Measurements from ENCODE around the gene STXBP5L.
"Not testable (repeated sequence)": the region's sequence is repeated elsewhere in the genome, so short reads cannot be mapped to it uniquely, and the experiment has no call there.

The STXBP5L gene

GRCh38 chr3:121126707-121127035 lies 218.7 kb downstream of the STXBP5L start:
- H3K4me1 ChIP-seq (ENCODE audit: control insufficient read depth, insufficient read depth, low read length) = no peaks in the 10 kb centered on the region
- no peaks in the 10 kb centered on the region for H3K36me3 ChIP-seq (ENCODE audit: control insufficient read depth in 2 of 2, insufficient read depth in 2 of 2, low read length in 2 of 2)
- no peak overlapping the region for H3K27ac ChIP-seq (ENCODE audit: low read length)
- no peak overlapping the region for H3K4me3 ChIP-seq (ENCODE audit: low read length in 2 of 2)
- H3K9ac ChIP-seq (ENCODE audit: low read length in 2 of 2) = no peak overlapping the region
- H3K27me3 ChIP-seq (ENCODE audit: control insufficient read depth in 1 of 2, insufficient read depth in 2 of 2, low read length in 2 of 2) = no peaks in the 10 kb centered on the region
- no peaks in the 10 kb centered on the region for H3K9me3 ChIP-seq (ENCODE audit: control insufficient read depth in 2 of 2, low read length in 2 of 2)

- Histone ChIP-seq H3K9ac (ENCODE audit: low read length in 2 of 2) (no peak overlapping the region), H3K4me1 (ENCODE audit: control insufficient read depth, insufficient read depth, low read length) (no peaks in the 10 kb centered on the region), H3K27me3 (ENCODE audit: control insufficient read depth in 1 of 2, insufficient read depth in 2 of 2, low read length in 2 of 2) (no peaks in the 10 kb centered on the region), H3K36me3 (ENCODE audit: control insufficient read depth in 2 of 2, insufficient read depth in 2 of 2, low read length in 2 of 2) (no peaks in the 10 kb centered on the region), H3K4me3 (ENCODE audit: low read length in 2 of 2) (no peak overlapping the region), H3K27ac (ENCODE audit: low read length) (no peak overlapping the region), H3K9me3 (ENCODE audit: control insufficient read depth in 2 of 2, low read length in 2 of 2) (no peaks in the 10 kb centered on the region)
These were observed 244.6 kb downstream of the STXBP5L start for GRCh38 chr3:121152573-121152972.

- Histone ChIP-seq H3K4me1 (ENCODE audit: control insufficient read depth, insufficient read depth, low read length) (no peaks in the 10 kb centered on the region), H3K27me3 (ENCODE audit: control insufficient read depth in 1 of 2, insufficient read depth in 2 of 2, low read length in 2 of 2) (no peaks in the 10 kb centered on the region), H3K4me3 (ENCODE audit: low read length in 2 of 2) (no peak overlapping the region), H3K27ac (ENCODE audit: low read length) (no peak overlapping the region), H3K9ac (ENCODE audit: low read length in 2 of 2) (no peak overlapping the region), H3K36me3 (ENCODE audit: control insufficient read depth in 2 of 2, insufficient read depth in 2 of 2, low read length in 2 of 2) (no peaks in the 10 kb centered on the region), H3K9me3 (ENCODE audit: control insufficient read depth in 2 of 2, low read length in 2 of 2) (no peaks in the 10 kb centered on the region)
These were observed 245.8 kb downstream of the STXBP5L start for GRCh38 chr3:121153851-121154250.

GRCh38 chr3:121155028-121155427 lies 247.0 kb downstream of the STXBP5L start:
- Histone ChIP-seq H3K9ac (ENCODE audit: low read length in 2 of 2) (no peak overlapping the region), H3K27ac (ENCODE audit: low read length) (no peak overlapping the region), H3K36me3 (ENCODE audit: control insufficient read depth in 2 of 2, insufficient read depth in 2 of 2, low read length in 2 of 2) (no peaks in the 10 kb centered on the region), H3K27me3 (ENCODE audit: control insufficient read depth in 1 of 2, insufficient read depth in 2 of 2, low read length in 2 of 2) (no peaks in the 10 kb centered on the region), H3K4me3 (ENCODE audit: low read length in 2 of 2) (no peak overlapping the region), H3K9me3 (ENCODE audit: control insufficient read depth in 2 of 2, low read length in 2 of 2) (no peaks in the 10 kb centered on the region), H3K4me1 (ENCODE audit: control insufficient read depth, insufficient read depth, low read length) (no peaks in the 10 kb centered on the region)

GRCh38 chr3:121165397-121165837 lies 257.4 kb downstream of the STXBP5L start:
- H3K27ac ChIP-seq (ENCODE audit: low read length) = no peak overlapping the region
- no peaks in the 10 kb centered on the region for H3K27me3 ChIP-seq (ENCODE audit: control insufficient read depth in 1 of 2, insufficient read depth in 2 of 2, low read length in 2 of 2)
- H3K4me3 ChIP-seq (ENCODE audit: low read length in 2 of 2) = no peak overlapping the region
- H3K9ac ChIP-seq (ENCODE audit: low read length in 2 of 2) = no peak overlapping the region
- H3K36me3 ChIP-seq (ENCODE audit: control insufficient read depth in 2 of 2, insufficient read depth in 2 of 2, low read length in 2 of 2) = no peaks in the 10 kb centered on the region
- no peaks in the 10 kb centered on the region for H3K4me1 ChIP-seq (ENCODE audit: control insufficient read depth, insufficient read depth, low read length)
- no peaks in the 10 kb centered on the region for H3K9me3 ChIP-seq (ENCODE audit: control insufficient read depth in 2 of 2, low read length in 2 of 2)

GRCh38 chr3:121167374-121168139 lies 259.6 kb downstream of the STXBP5L start:
- no peaks in the 10 kb centered on the region for H3K4me1 ChIP-seq (ENCODE audit: control insufficient read depth, insufficient read depth, low read length)
- H3K27ac ChIP-seq (ENCODE audit: low read length) = no peak overlapping the region
- H3K27me3 ChIP-seq (ENCODE audit: control insufficient read depth in 1 of 2, insufficient read depth in 2 of 2, low read length in 2 of 2) = no peaks in the 10 kb centered on the region
- no peak overlapping the region for H3K4me3 ChIP-seq (ENCODE audit: low read length in 2 of 2)
- no peak overlapping the region for H3K9ac ChIP-seq (ENCODE audit: low read length in 2 of 2)
- no peaks in the 10 kb centered on the region for H3K36me3 ChIP-seq (ENCODE audit: control insufficient read depth in 2 of 2, insufficient read depth in 2 of 2, low read length in 2 of 2)
- no peaks in the 10 kb centered on the region for H3K9me3 ChIP-seq (ENCODE audit: control insufficient read depth in 2 of 2, low read length in 2 of 2)

- Histone ChIP-seq H3K4me1 (ENCODE audit: control insufficient read depth, insufficient read depth, low read length) (no peaks in the 10 kb centered on the region), H3K27me3 (ENCODE audit: control insufficient read depth in 1 of 2, insufficient read depth in 2 of 2, low read length in 2 of 2) (no peaks in the 10 kb centered on the region), H3K27ac (ENCODE audit: low read length) (no peak overlapping the region), H3K4me3 (ENCODE audit: low read length in 2 of 2) (no peak overlapping the region), H3K9me3 (ENCODE audit: control insufficient read depth in 2 of 2, low read length in 2 of 2) (no peaks in the 10 kb centered on the region), H3K36me3 (ENCODE audit: control insufficient read depth in 2 of 2, insufficient read depth in 2 of 2, low read length in 2 of 2) (no peaks in the 10 kb centered on the region), H3K9ac (ENCODE audit: low read length in 2 of 2) (no peak overlapping the region)
These were observed 267.1 kb downstream of the STXBP5L start for GRCh38 chr3:121175083-121175482.

GRCh38 chr3:121190626-121191025 lies 282.6 kb downstream of the STXBP5L start:
- H3K27me3 ChIP-seq (ENCODE audit: control insufficient read depth in 1 of 2, insufficient read depth in 2 of 2, low read length in 2 of 2); H3K9ac ChIP-seq (ENCODE audit: low read length in 2 of 2); H3K4me3 ChIP-seq (ENCODE audit: low read length in 2 of 2); H3K4me1 ChIP-seq (ENCODE audit: control insufficient read depth, insufficient read depth, low read length); H3K9me3 ChIP-seq (ENCODE audit: control insufficient read depth in 2 of 2, low read length in 2 of 2); H3K27ac ChIP-seq (ENCODE audit: low read length); H3K36me3 ChIP-seq (ENCODE audit: control insufficient read depth in 2 of 2, insufficient read depth in 2 of 2, low read length in 2 of 2): not testable (repeated sequence)

GRCh38 chr3:121202573-121202972 lies 294.6 kb downstream of the STXBP5L start:
- H3K27me3 ChIP-seq (ENCODE audit: control insufficient read depth in 1 of 2, insufficient read depth in 2 of 2, low read length in 2 of 2) = no peaks in the 10 kb centered on the region
- H3K36me3 ChIP-seq (ENCODE audit: control insufficient read depth in 2 of 2, insufficient read depth in 2 of 2, low read length in 2 of 2) = no peaks in the 10 kb centered on the region
- H3K9me3 ChIP-seq (ENCODE audit: control insufficient read depth in 2 of 2, low read length in 2 of 2) = no peaks in the 10 kb centered on the region
- no peaks in the 10 kb centered on the region for H3K4me1 ChIP-seq (ENCODE audit: control insufficient read depth, insufficient read depth, low read length)
- no peak overlapping the region for H3K27ac ChIP-seq (ENCODE audit: low read length)
- no peak overlapping the region for H3K9ac ChIP-seq (ENCODE audit: low read length in 2 of 2)
- H3K4me3 ChIP-seq (ENCODE audit: low read length in 2 of 2) = no peak overlapping the region

GRCh38 chr3:121223116-121223515 lies 315.1 kb downstream of the STXBP5L start:
- Histone ChIP-seq H3K36me3 (ENCODE audit: control insufficient read depth in 2 of 2, insufficient read depth in 2 of 2, low read length in 2 of 2) (no peaks in the 10 kb centered on the region), H3K27ac (ENCODE audit: low read length) (no peak overlapping the region), H3K9me3 (ENCODE audit: control insufficient read depth in 2 of 2, low read length in 2 of 2) (no peaks in the 10 kb centered on the region), H3K4me3 (ENCODE audit: low read length in 2 of 2) (no peak overlapping the region), H3K9ac (ENCODE audit: low read length in 2 of 2) (no peak overlapping the region), H3K27me3 (ENCODE audit: control insufficient read depth in 1 of 2, insufficient read depth in 2 of 2, low read length in 2 of 2) (no peaks in the 10 kb centered on the region), H3K4me1 (ENCODE audit: control insufficient read depth, insufficient read depth, low read length) (no peaks in the 10 kb centered on the region)

- no peak overlapping the region for H3K27ac ChIP-seq (ENCODE audit: low read length)
- H3K9ac ChIP-seq (ENCODE audit: low read length in 2 of 2) = no peak overlapping the region
- H3K9me3 ChIP-seq (ENCODE audit: control insufficient read depth in 2 of 2, low read length in 2 of 2) = no peaks in the 10 kb centered on the region
- H3K4me1 ChIP-seq (ENCODE audit: control insufficient read depth, insufficient read depth, low read length) = no peaks in the 10 kb centered on the region
- H3K4me3 ChIP-seq (ENCODE audit: low read length in 2 of 2) = no peak overlapping the region
- H3K27me3 ChIP-seq (ENCODE audit: control insufficient read depth in 1 of 2, insufficient read depth in 2 of 2, low read length in 2 of 2) = no peaks in the 10 kb centered on the region
- H3K36me3 ChIP-seq (ENCODE audit: control insufficient read depth in 2 of 2, insufficient read depth in 2 of 2, low read length in 2 of 2) = no peaks in the 10 kb centered on the region
These were observed 321.0 kb downstream of the STXBP5L start for GRCh38 chr3:121228971-121229370.

All from stomach smooth muscle (tissue), 2 donors.